ENCODE data around the gene NRCAM. TPM values are rescaled to one million over a fixed set of nuclear protein-coding genes. Genes with fewer than 3 reads are reported as not detected.
A peak's percentile ranks its signal among the peaks of the same experiment; 100 is the strongest.

Gene NRCAM
- total and polyA plus RNA-seq, 2 donors (not counting 1 experiment from before 2014, with no cell fraction given): 0.75 to 4.6 TPM

- H3K4me2 ChIP-seq (replicated peaks; ENCODE audit: low read depth, low read length, poor library complexity, severe bottlenecking): no peak overlapping the region
- H3K9ac ChIP-seq (ENCODE audit: low read length): no peak overlapping the region
- TF ChIP-seq EZH2 (IDR thresholded peaks at IDR 0.05; ENCODE audit: borderline replicate concordance, insufficient read depth, low read depth, low read length, poor library complexity, severe bottlenecking): no peak
- TF ChIP-seq CTCF (IDR thresholded peaks at IDR 0.05): no peak
- H3K4me1 ChIP-seq (ENCODE audit: control insufficient read depth in 2 of 2, insufficient read depth in 2 of 2, low read length in 2 of 2): no peaks in the 10 kb centered on the region
- POLR2A ChIA-PET: no interaction called here
- H3K27ac ChIP-seq (ENCODE audit: low read length in 2 of 2): no peak overlapping the region
- intact Hi-C loops (cut with micrococcal nuclease): no loop called here
- peaks cover 25% of the 10 kb centered on the region for H3K4me1 Mint-ChIP-seq
- H3K4me3 ChIP-seq (ENCODE audit: control extremely low read depth in 1 of 5, extremely low read depth in 1 of 5, insufficient read depth in 1 of 5, low read depth in 2 of 5, low read length in 4 of 5): no peak overlapping the region
- no peak overlapping the region for H3K27ac Mint-ChIP-seq
- no peaks in the 10 kb centered on the region for H3K9me3 Mint-ChIP-seq (ENCODE audit: insufficient read depth)
- H3K27me3 ChIP-seq (replicated peaks in 1 of 4; ENCODE audit: control extremely low read depth in 1 of 4, control insufficient read depth in 3 of 4, insufficient read depth in 4 of 4, low read length in 3 of 4): no peaks in the 10 kb centered on the region
- H2AFZ ChIP-seq (ENCODE audit: insufficient read depth, low read depth, low read length, poor library complexity, severe bottlenecking): no peak overlapping the region
- H3K79me2 ChIP-seq (ENCODE audit: control insufficient read depth, insufficient read depth, low read length): no peaks in the 10 kb centered on the region
- no peak for ATAC-seq (ENCODE audit: low read depth)
- no peak for DNase-seq
- no CpG with 5 or more reads among the region's 3 CpGs for whole genome bisulfite sequencing (ENCODE audit: insufficient coverage)
- H4K20me1 ChIP-seq (ENCODE audit: control insufficient read depth, insufficient read depth, low read length, poor library complexity, severe bottlenecking): no peaks in the 10 kb centered on the region
- CTCF ChIA-PET: no interaction called here
- no peaks in the 10 kb centered on the region for H3K27me3 Mint-ChIP-seq
- H3K9me3 ChIP-seq (ENCODE audit: control extremely low read depth in 1 of 3, control insufficient read depth in 2 of 3, insufficient read depth in 1 of 3, low read length in 2 of 3): no peaks in the 10 kb centered on the region
- H3K4me3 Mint-ChIP-seq: no peak overlapping the region
- H3K36me3 ChIP-seq (replicated peaks in 1 of 2; ENCODE audit: control extremely low read depth in 1 of 2, control insufficient read depth in 1 of 2, extremely low read depth in 1 of 2, insufficient read depth in 2 of 2, low read length in 1 of 2): no peaks in the 10 kb centered on the region
These were observed 143.2 kb downstream of the NRCAM start for GRCh38 chr7:108313086-108313485.

- Histone ChIP-seq H3K36me3 (replicated peaks in 1 of 2; ENCODE audit: control extremely low read depth in 1 of 2, control insufficient read depth in 1 of 2, extremely low read depth in 1 of 2, insufficient read depth in 2 of 2, low read length in 1 of 2) (no peaks in the 10 kb centered on the region), H4K20me1 (ENCODE audit: control insufficient read depth, insufficient read depth, low read length, poor library complexity, severe bottlenecking) (no peaks in the 10 kb centered on the region), H3K27me3 (replicated peaks in 1 of 4; ENCODE audit: control extremely low read depth in 1 of 4, control insufficient read depth in 3 of 4, insufficient read depth in 4 of 4, low read length in 3 of 4) (no peaks in the 10 kb centered on the region), H3K9ac (ENCODE audit: low read length) (no peak overlapping the region), H3K4me1 (ENCODE audit: control insufficient read depth in 2 of 2, insufficient read depth in 2 of 2, low read length in 2 of 2) (no peaks in the 10 kb centered on the region), H3K4me2 (replicated peaks; ENCODE audit: low read depth, low read length, poor library complexity, severe bottlenecking) (no peak overlapping the region), H2AFZ (ENCODE audit: insufficient read depth, low read depth, low read length, poor library complexity, severe bottlenecking) (no peak overlapping the region), H3K79me2 (ENCODE audit: control insufficient read depth, insufficient read depth, low read length) (no peaks in the 10 kb centered on the region), H3K4me3 (ENCODE audit: control extremely low read depth in 1 of 5, extremely low read depth in 1 of 5, insufficient read depth in 1 of 5, low read depth in 2 of 5, low read length in 4 of 5) (no peak overlapping the region), H3K27ac (ENCODE audit: low read length in 2 of 2) (no peak overlapping the region), H3K9me3 (ENCODE audit: control extremely low read depth in 1 of 3, control insufficient read depth in 2 of 3, insufficient read depth in 1 of 3, low read length in 2 of 3) (no peaks in the 10 kb centered on the region)
- peaks cover 25% of the 10 kb centered on the region for H3K4me1 Mint-ChIP-seq
- CTCF ChIA-PET: interaction anchor here (1.0 kb wide), 1 partner anchor 141 kb away, joined by 4 read pairs; no protein-coding TSS in a partner anchor
- ATAC-seq (ENCODE audit: low read depth) (peak; percentile 24), DNase-seq (no peak)
- no CpG with 5 or more reads among the region's 3 CpGs for WGBS (ENCODE audit: insufficient coverage)
- TF ChIP-seq CTCF (IDR thresholded peaks at IDR 0.05) (no peak), EZH2 (IDR thresholded peaks at IDR 0.05; ENCODE audit: borderline replicate concordance, insufficient read depth, low read depth, low read length, poor library complexity, severe bottlenecking) (no peak)
- H3K4me3 Mint-ChIP-seq: no peak overlapping the region
- POLR2A ChIA-PET: no interaction called here
- no peaks in the 10 kb centered on the region for H3K27me3 Mint-ChIP-seq
- no peaks in the 10 kb centered on the region for H3K9me3 Mint-ChIP-seq (ENCODE audit: insufficient read depth)
- no peak overlapping the region for H3K27ac Mint-ChIP-seq
- intact Hi-C loops (cut with micrococcal nuclease): no loop called here
These were observed 144.6 kb downstream of the NRCAM start for GRCh38 chr7:108311446-108312168.

Data from B cell (primary cell).